ENCODE results near the gene C5.

The C5 gene

GRCh38 chr9:120996409-120996808, 53.7 kb downstream of the C5 start:
- no peak overlapping the region for H3K4me2 ChIP-seq (ENCODE audit: low read length)
- H3F3A ChIP-seq (ENCODE audit: insufficient read depth, low read length) = no peaks in the 10 kb centered on the region
- H3K27ac ChIP-seq (ENCODE audit: low read depth, low read length, poor library complexity, severe bottlenecking) = no peak overlapping the region
- H3K36me3 ChIP-seq (ENCODE audit: insufficient read depth, low read length) = no peaks in the 10 kb centered on the region
- no peak overlapping the region for H3K9ac ChIP-seq (ENCODE audit: low read length)
- no peaks in the 10 kb centered on the region for H3K79me2 ChIP-seq (ENCODE audit: insufficient read depth, low read length)
- TF ChIP-seq CTCF (IDR thresholded peaks at IDR 0.05; ENCODE audit: low read length) (no peak), EZH2 (IDR thresholded peaks at IDR 0.05; ENCODE audit: borderline replicate concordance, low read length) (no peak)
- no peak overlapping the region for H2AFZ ChIP-seq (ENCODE audit: low read length)
- no peaks in the 10 kb centered on the region for H4K20me1 ChIP-seq (ENCODE audit: insufficient read depth, low read length)
- H3K9me2 ChIP-seq (ENCODE audit: low read depth, low read length) = no peaks in the 10 kb centered on the region
- H3K4me3 ChIP-seq (ENCODE audit: low read depth, low read length, poor library complexity, severe bottlenecking) = no peak overlapping the region
- H3K27me3 ChIP-seq (ENCODE audit: insufficient read depth, low read length) = no peaks in the 10 kb centered on the region
- no peaks in the 10 kb centered on the region for H3K4me1 ChIP-seq (ENCODE audit: insufficient read depth, low read length, severe bottlenecking)
- no peaks in the 10 kb centered on the region for H3K9me3 ChIP-seq (ENCODE audit: low read length)

- no peaks in the 10 kb centered on the region for H3K9me2 ChIP-seq (ENCODE audit: low read depth, low read length)
- no peaks in the 10 kb centered on the region for H3K27me3 ChIP-seq (ENCODE audit: insufficient read depth, low read length)
- no peaks in the 10 kb centered on the region for H3K9me3 ChIP-seq (ENCODE audit: low read length)
- no peak overlapping the region for H3K4me2 ChIP-seq (ENCODE audit: low read length)
- H3K79me2 ChIP-seq (ENCODE audit: insufficient read depth, low read length) = no peaks in the 10 kb centered on the region
- no peak for TF ChIP-seq EZH2 (IDR thresholded peaks at IDR 0.05; ENCODE audit: borderline replicate concordance, low read length)
- no peak for TF ChIP-seq CTCF (IDR thresholded peaks at IDR 0.05; ENCODE audit: low read length)
- H3K27ac ChIP-seq (ENCODE audit: low read depth, low read length, poor library complexity, severe bottlenecking) = no peak overlapping the region
- no peaks in the 10 kb centered on the region for H3K4me1 ChIP-seq (ENCODE audit: insufficient read depth, low read length, severe bottlenecking)
- H3F3A ChIP-seq (ENCODE audit: insufficient read depth, low read length) = 0 out of 2 replicates have a peak, but pooled peaks cover 3% of the 10 kb centered on the region
- H4K20me1 ChIP-seq (ENCODE audit: insufficient read depth, low read length) = no peaks in the 10 kb centered on the region
- no peak overlapping the region for H2AFZ ChIP-seq (ENCODE audit: low read length)
- no peak overlapping the region for H3K4me3 ChIP-seq (ENCODE audit: low read depth, low read length, poor library complexity, severe bottlenecking)
- H3K36me3 ChIP-seq (ENCODE audit: insufficient read depth, low read length) = no peaks in the 10 kb centered on the region; the same call in 1 of the 2 replicates
- H3K9ac ChIP-seq (ENCODE audit: low read length) = no peak overlapping the region
Observed at GRCh38 chr9:120989065-120989464, 61.0 kb downstream of the C5 start.

- no peak overlapping the region for H3K4me2 ChIP-seq (ENCODE audit: low read length)
Observed at GRCh38 chr9:120985819-120986222, 64.3 kb downstream of the C5 start.

More at GRCh38 chr9:120985819-120986222, 64.3 kb downstream of the C5 start:
- Histone ChIP-seq H4K20me1 (ENCODE audit: insufficient read depth, low read length) (no peaks in the 10 kb centered on the region), H3K4me1 (ENCODE audit: insufficient read depth, low read length, severe bottlenecking) (no peaks in the 10 kb centered on the region), H3K9me3 (ENCODE audit: low read length) (no peaks in the 10 kb centered on the region), H3K36me3 (ENCODE audit: insufficient read depth, low read length) (no peaks in the 10 kb centered on the region; the same call in 1 of the 2 replicates), H3K79me2 (ENCODE audit: insufficient read depth, low read length) (no peaks in the 10 kb centered on the region), H3K4me3 (ENCODE audit: low read depth, low read length, poor library complexity, severe bottlenecking) (no peak overlapping the region), H3K27me3 (ENCODE audit: insufficient read depth, low read length) (no peaks in the 10 kb centered on the region), H3F3A (ENCODE audit: insufficient read depth, low read length) (0 out of 2 replicates have a peak, but pooled peaks cover 3% of the 10 kb centered on the region), H3K9ac (ENCODE audit: low read length) (no peak overlapping the region), H3K9me2 (ENCODE audit: low read depth, low read length) (no peaks in the 10 kb centered on the region), H2AFZ (ENCODE audit: low read length) (no peak overlapping the region), H3K27ac (ENCODE audit: low read depth, low read length, poor library complexity, severe bottlenecking) (no peak overlapping the region)
- peak; percentile 74 for TF ChIP-seq CTCF (IDR thresholded peaks at IDR 0.05; ENCODE audit: low read length)
- no peak for TF ChIP-seq EZH2 (IDR thresholded peaks at IDR 0.05; ENCODE audit: borderline replicate concordance, low read length)

Measured in OCI-LY1 (cell line).